HG03103 (cell line): ENCODE results near the gene RPTOR.

Experiments
- ATAC-seq: cut with Tn5 transposase; IDR thresholded peaks from one replicate; pipeline ENCODE4 v1.9.1; 2021; ENCODE audit warnings: low read depth; ENCODE audit not compliant: unreplicated experiment

RPTOR gene

GRCh38 chr17:80913928-80914821, 369.5 kb downstream of the RPTOR start:
- no peak for ATAC-seq

- ATAC-seq, result no peak
These were observed 371.6 kb downstream of the RPTOR start for GRCh38 chr17:80916246-80916645.

- no peak for ATAC-seq
These were observed 373.3 kb downstream of the RPTOR start for GRCh38 chr17:80917716-80918560.

GRCh38 chr17:80918731-80919130, 374.1 kb downstream of the RPTOR start:
- no peak for ATAC-seq

- ATAC-seq, result no peak
These were observed 375.0 kb downstream of the RPTOR start for GRCh38 chr17:80919331-80920311.

- ATAC-seq, result no peak
These were observed 375.8 kb downstream of the RPTOR start for GRCh38 chr17:80920441-80920840.

- ATAC-seq, result no peak
These were observed 376.5 kb downstream of the RPTOR start for GRCh38 chr17:80921159-80921558.

GRCh38 chr17:80921741-80922579, 377.3 kb downstream of the RPTOR start:
- no peak for ATAC-seq

GRCh38 chr17:80922580-80923160, 378.0 kb downstream of the RPTOR start:
- no peak for ATAC-seq

- ATAC-seq, result no peak
These were observed 378.8 kb downstream of the RPTOR start for GRCh38 chr17:80923211-80924110.

- no peak for ATAC-seq
These were observed 379.6 kb downstream of the RPTOR start for GRCh38 chr17:80924111-80924806.

GRCh38 chr17:80924807-80925610, 380.4 kb downstream of the RPTOR start:
- no peak for ATAC-seq

GRCh38 chr17:80925688-80926335, 381.2 kb downstream of the RPTOR start:
- ATAC-seq, result no peak

- ATAC-seq, result no peak
These were observed 382.1 kb downstream of the RPTOR start for GRCh38 chr17:80926591-80927250.

- no peak for ATAC-seq
These were observed 383.2 kb downstream of the RPTOR start for GRCh38 chr17:80927791-80928216.

- no peak for ATAC-seq
These were observed 384.8 kb downstream of the RPTOR start for GRCh38 chr17:80929449-80929848.
